HEK293 (cell line): ENCODE results near the gene UBXN11.
A peak's percentile ranks its signal among the peaks of the same experiment; 100 is the strongest.

Source experiments
- CTCF ChIA-PET: fragments of 350-600 bp; formaldehyde crosslinking; extraction: SDS; loops from one replicate; lab custom pipeline; 2021; ENCODE audit warnings: antibody characterized with exemption; lab: Yijun Ruan, JAX
- POLR2A ChIA-PET: fragments of 300-600 bp; formaldehyde crosslinking; extraction: SDS; loops from one replicate; lab custom pipeline; 2020; ENCODE audit warnings: antibody characterized with exemption, inconsistent platforms; lab: Yijun Ruan, JAX
- H3K27ac ChIP-seq: fragments of 200-500 bp; sonication (Bioruptor generic); 2 replicates; pipeline ENCODE4 v1.5.1; 2014; ENCODE audit warnings: low read depth, low read length, control low read depth, inconsistent platforms; ENCODE audit errors: extremely low read depth
- H3K36me3 ChIP-seq, 2 experiments: fragments of 200-500 bp in 1 of 2; sonication (Bioruptor generic) in 1 of 2; 1 replicate in 1 of 2; 2 replicates in 1 of 2; pipeline ENCODE4 v1.5.1; 2014 to 2017; ENCODE audit warnings: inconsistent platforms in 2 of 2, low read length in 2 of 2; ENCODE audit not compliant: control insufficient read depth in 2 of 2, insufficient read depth in 1 of 2
- H3K4me1 ChIP-seq: fragments of 200-500 bp; sonication (Bioruptor generic); 2 replicates; pipeline ENCODE4 v1.5.1; 2014; ENCODE audit warnings: mild to moderate bottlenecking, low read length, inconsistent platforms; ENCODE audit not compliant: control insufficient read depth, insufficient read depth
- H3K4me3 ChIP-seq: 2 replicates; pipeline ENCODE4 v1.5.1; 2011; ENCODE audit warnings: low read depth, mild to moderate bottlenecking, control low read depth, low read length, moderate library complexity
- H3K9me3 ChIP-seq: fragments of 200-500 bp; sonication (Bioruptor generic); 2 replicates; pipeline ENCODE4 v1.5.1; 2014; ENCODE audit warnings: low read depth, low read length, inconsistent platforms; ENCODE audit not compliant: control insufficient read depth, insufficient read depth
- AEBP2 ChIP-seq: fragments of 450-650 bp; formaldehyde crosslinking; IDR thresholded peaks from 2 replicates; pipeline ENCODE4 v1.5.1; 2016; ENCODE audit warnings: missing biosample characterization, missing genetic modification characterization, borderline replicate concordance
- KLF7 ChIP-seq: fragments of 450-650 bp; formaldehyde crosslinking; IDR thresholded peaks from 2 replicates; pipeline ENCODE4 v1.5.1; 2016; ENCODE audit warnings: missing biosample characterization, missing genetic modification characterization, borderline replicate concordance
- PRDM4 ChIP-seq: fragments of 450-650 bp; formaldehyde crosslinking; IDR thresholded peaks from 2 replicates; pipeline ENCODE4 v1.5.1; 2017; ENCODE audit warnings: missing biosample characterization, missing genetic modification characterization
- SCRT1 ChIP-seq: fragments of 450-650 bp; formaldehyde crosslinking; IDR thresholded peaks from 2 replicates; pipeline ENCODE4 v1.5.1; 2016; ENCODE audit warnings: missing biosample characterization, missing genetic modification characterization, borderline replicate concordance
- SCRT2 ChIP-seq: fragments of 450-650 bp; formaldehyde crosslinking; IDR thresholded peaks from 2 replicates; pipeline ENCODE4 v1.5.1; 2016; ENCODE audit warnings: missing biosample characterization, missing genetic modification characterization
- ZBTB10 ChIP-seq: fragments of 450-650 bp; formaldehyde crosslinking; IDR thresholded peaks from 2 replicates; pipeline ENCODE4 v1.5.1; 2016; ENCODE audit warnings: missing biosample characterization, missing genetic modification characterization
- ZNF513 ChIP-seq: fragments of 450-650 bp; IDR thresholded peaks from 2 replicates; pipeline ENCODE4 v1.5.1; 2018; ENCODE audit warnings: missing biosample characterization, missing genetic modification characterization
- ZNF521 ChIP-seq: fragments of 450-650 bp; formaldehyde crosslinking; IDR thresholded peaks from 2 replicates; pipeline ENCODE4 v1.5.1; 2017; ENCODE audit warnings: missing biosample characterization, mild to moderate bottlenecking, missing genetic modification characterization
- ZNF555 ChIP-seq: fragments of 450-650 bp; formaldehyde crosslinking; conservative IDR thresholded peaks from 2 replicates; pipeline ENCODE4 v1.5.1; 2017; ENCODE audit warnings: missing biosample characterization, mild to moderate bottlenecking, missing genetic modification characterization, inconsistent platforms
- ZNF623 ChIP-seq: fragments of 450-650 bp; formaldehyde crosslinking; IDR thresholded peaks from 2 replicates; pipeline ENCODE4 v1.5.1; 2016; ENCODE audit warnings: missing biosample characterization, missing genetic modification characterization
- ZNF645 ChIP-seq: fragments of 450-650 bp; formaldehyde crosslinking; IDR thresholded peaks from 2 replicates; pipeline ENCODE4; 2016; ENCODE audit warnings: missing biosample characterization, missing genetic modification characterization
- ZNF654 ChIP-seq: fragments of 450-650 bp; formaldehyde crosslinking; IDR thresholded peaks from 2 replicates; pipeline ENCODE4 v1.5.1; 2016; ENCODE audit warnings: low read depth, missing biosample characterization, missing genetic modification characterization
- ZNF664 ChIP-seq: fragments of 450-650 bp; formaldehyde crosslinking; IDR thresholded peaks from 2 replicates; pipeline ENCODE4 v1.5.1; 2016; ENCODE audit warnings: missing biosample characterization, missing genetic modification characterization
- ZNF76 ChIP-seq: fragments of 450-650 bp; formaldehyde crosslinking; IDR thresholded peaks from 2 replicates; pipeline ENCODE4; 2016; ENCODE audit warnings: low read depth, missing biosample characterization, missing genetic modification characterization, borderline replicate concordance
- ZNF768 ChIP-seq: fragments of 450-650 bp; formaldehyde crosslinking; IDR thresholded peaks from 2 replicates; pipeline ENCODE4 v1.5.1; 2018; ENCODE audit warnings: missing biosample characterization, mild to moderate bottlenecking, missing genetic modification characterization

Gene UBXN11

GRCh38 chr1:26344147-26344920 lies 37.9 kb upstream of the UBXN11 start (continued):
- TF ChIP-seq ZNF645 (tag by site-specific recombination) (no peak), ZNF768 (tag by site-specific recombination) (no peak), ZNF654 (tag by site-specific recombination) (no peak), ZNF521 (tag by site-specific recombination) (no peak), ZBTB10 (tag by site-specific recombination) (no peak), ZNF76 (tag by site-specific recombination) (no peak), PRDM4 (tag by site-specific recombination) (no peak), AEBP2 (tag by site-specific recombination) (no peak)

GRCh38 chr1:26340047-26340481 lies 33.6 kb upstream of the UBXN11 start:
- no peak overlapping the region for H3K4me3 ChIP-seq
- TF ChIP-seq ZNF664 (tag by site-specific recombination) (peak; percentile 51; the same call in 1 of the 2 replicates), ZNF513 (tag by site-specific recombination) (no peak)
- TF ChIP-seq, all 188 proteins: peak for 1
- ChIA-PET CTCF (interaction anchor here (1.4 kb wide), 1 partner anchor 55 kb away, joined by 3 read pairs; no protein-coding TSS in a partner anchor), POLR2A (no interaction called here)
- H3K27ac ChIP-seq = no peak overlapping the region
- H3K36me3 ChIP-seq = no peaks in the 10 kb centered on the region
- H3K4me1 ChIP-seq = no peaks in the 10 kb centered on the region
- no peaks in the 10 kb centered on the region for H3K9me3 ChIP-seq

GRCh38 chr1:26338670-26339069 lies 32.2 kb upstream of the UBXN11 start:
- Histone ChIP-seq H3K4me3 (no peak overlapping the region), H3K36me3 (no peaks in the 10 kb centered on the region), H3K4me1 (no peaks in the 10 kb centered on the region), H3K27ac (no peak overlapping the region), H3K9me3 (no peaks in the 10 kb centered on the region)
- CTCF ChIA-PET = interaction anchor here (0.8 to 1.0 kb wide), 2 partner anchors 17 to 63 kb away, joined by 3 to 4 read pairs; no protein-coding TSS in a partner anchor
- TF ChIP-seq ZNF555 (tag by site-specific recombination) = no peak
- TF ChIP-seq SCRT1 (tag by site-specific recombination) = peak; percentile 48; the same call in 1 of the 2 replicates
- TF ChIP-seq KLF7 (tag by site-specific recombination) = no peak
- peak; percentile 54 for TF ChIP-seq ZNF623
- peak; percentile 87 for TF ChIP-seq SCRT2 (tag by site-specific recombination)
- 0 out of 2 replicates have a peak, but pooled peaks have one; percentile 15 for TF ChIP-seq PRDM4 (tag by site-specific recombination)
- POLR2A ChIA-PET = no interaction called here
